Stimulated activated CD4-positive, alpha-beta T cell treated with anti-CD3 and anti-CD28 coated beads, Interleukin-4, amount 100 ng/mL, for 48 hours (primary cell): Measurements from ENCODE around the gene KLHL21.

ENCODE experiments used
- DNase-seq, 2 donors: peaks; one replicate each; pipeline ENCODE4 v3.0.0-alpha.2; 2020; ENCODE audit warnings: low read depth in 2 of 2

The KLHL21 gene

GRCh38 chr1:6624710-6625583 lies 22.3 kb upstream of the KLHL21 start, which contains the start of gene THAP3:
Gene THAP3 (plus strand): TSS chr1:6624868. CDS start chr1:6625219, 351 bp downstream.
- DNase-seq = peak; percentile 85 to 90

GRCh38 chr1:6623269-6623965 lies 20.7 kb upstream of the KLHL21 start:
- no peak for DNase-seq

- DNase-seq = no peak
These were observed 19.9 kb upstream of the KLHL21 start for GRCh38 chr1:6622396-6623152.

GRCh38 chr1:6621429-6622391 lies 19.0 kb upstream of the KLHL21 start:
- DNase-seq = no peak

GRCh38 chr1:6619045-6619444 lies 16.4 kb upstream of the KLHL21 start:
- no peak for DNase-seq

- no peak for DNase-seq
These were observed 12.5 kb upstream of the KLHL21 start for GRCh38 chr1:6614929-6615785.

GRCh38 chr1:6614019-6614928 lies 11.6 kb upstream of the KLHL21 start:
- DNase-seq = peak in 1 of 2 donors; percentile 43

- DNase-seq = peak; percentile 99 to 100
These were observed 10.8 kb upstream of the KLHL21 start, which contains the start of gene PHF13 for GRCh38 chr1:6613361-6614018. Gene PHF13 (plus strand): TSS chr1:6613731. CDS start chr1:6614067, 336 bp downstream.

- DNase-seq = no peak
These were observed 10.1 kb upstream of the KLHL21 start for GRCh38 chr1:6612641-6613360.

GRCh38 chr1:6603915-6604558 lies 1.4 kb upstream of the KLHL21 start:
- no peak for DNase-seq

- peak in 1 of 2 donors; percentile 42 for DNase-seq
These were observed 707 bp upstream of the KLHL21 start for GRCh38 chr1:6603238-6603914.

GRCh38 chr1:6601923-6602668 lies 573 bp downstream of the KLHL21 start:
- no peak for DNase-seq

GRCh38 chr1:6601049-6601922 lies 1.4 kb downstream of the KLHL21 start:
- peak; percentile 73 to 82 for DNase-seq

GRCh38 chr1:6600410-6601048 lies 2.1 kb downstream of the KLHL21 start:
- no peak for DNase-seq
